Activated CD4-positive, alpha-beta memory T cell treated with anti-CD3 and anti-CD28 coated beads, Interleukin-2, amount 10 ng/mL, durations not matched to agents 7 days and 5 days (primary cell): ENCODE measurements around the gene RBPJL. TPM values are rescaled to one million over a fixed set of nuclear protein-coding genes. Genes with fewer than 3 reads are reported as not detected.

Experiments
- CTCF ChIA-PET: fragments of 350-600 bp; sonication (Branson Sonifier 250); formaldehyde crosslinking; loops from one replicate; lab custom pipeline; 2021; ENCODE audit warnings: antibody characterized with exemption, inconsistent platforms; lab: Charles Lee
- POLR2A ChIA-PET: fragments of 350-600 bp; sonication (Branson Sonifier 250); formaldehyde crosslinking; loops from one replicate; lab custom pipeline; 2021; ENCODE audit warnings: antibody characterized with exemption; lab: Charles Lee
- DNase-seq: peaks from one replicate; pipeline ENCODE4 v3.0.0-alpha.2; 2020
- H3K27ac Mint-ChIP-seq: one replicate; pipeline ENCODE4 v1.8.0; 2021; ENCODE audit warnings: mild to moderate bottlenecking, mixed read lengths
- H3K27me3 Mint-ChIP-seq: one replicate; pipeline ENCODE4 v1.8.0; 2021; ENCODE audit warnings: mixed read lengths
- H3K36me3 Mint-ChIP-seq: one replicate; pipeline ENCODE4 v1.8.0; 2021; ENCODE audit warnings: low read depth, mixed read lengths
- H3K4me1 Mint-ChIP-seq: one replicate; pipeline ENCODE4 v1.8.0; 2021; ENCODE audit warnings: mixed read lengths
- H3K4me3 Mint-ChIP-seq: one replicate; pipeline ENCODE4 v1.8.0; 2021; ENCODE audit warnings: mild to moderate bottlenecking, mixed read lengths
- H3K9me3 Mint-ChIP-seq: one replicate; pipeline ENCODE4 v1.8.0; 2021; ENCODE audit warnings: mixed read lengths
- total RNA-seq, 2 experiments: library from RNA; stranded (reverse); gene quantifications; one replicate each; pipeline ENCODE4 v1.2.3, GENCODE V29; 2021

RBPJL gene
- total RNA-seq = not detected

DNA sequence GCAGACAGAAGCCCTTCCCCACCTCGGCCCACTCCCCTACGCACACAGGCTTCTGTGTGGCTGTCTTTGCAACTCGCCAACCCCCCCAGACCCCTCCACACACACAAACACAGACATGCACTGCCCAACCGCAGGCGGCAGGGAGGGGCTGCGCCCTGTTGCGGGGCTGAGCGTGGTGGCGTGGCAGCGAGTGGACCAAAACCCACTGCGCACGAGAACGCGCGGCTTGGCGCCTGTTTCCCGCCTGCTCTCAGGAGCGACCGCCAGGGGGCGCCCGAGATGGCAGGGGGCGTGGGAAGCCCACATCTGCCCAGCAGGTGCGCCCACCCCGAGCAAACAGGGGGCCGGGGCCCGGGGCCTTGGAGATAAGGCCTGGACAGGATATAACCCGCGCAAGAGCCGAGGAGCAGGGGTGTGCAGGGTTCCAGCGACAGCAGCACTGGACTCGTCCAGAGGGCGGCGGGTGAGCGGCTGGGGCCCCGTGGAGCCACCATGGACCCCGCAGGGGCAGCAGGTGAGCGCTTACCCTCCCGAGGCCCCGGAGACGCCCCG, at the start of gene RBPJL:
Gene RBPJL, plus strand, starts transcription at position 410 of the 552 bp plus-strand sequence. Its CDS starts 83 bp downstream, at position 493.
- no peak within 1 kb of the TSS for H3K4me3 Mint-ChIP-seq
- H3K27ac Mint-ChIP-seq = no peak within 1 kb of the TSS
- peaks cover 34% of the 10 kb centered on the region for H3K4me1 Mint-ChIP-seq
- H3K9me3 Mint-ChIP-seq = no peaks in the 10 kb centered on the region
- H3K27me3 Mint-ChIP-seq = peaks cover 20% of the 10 kb centered on the region
- ChIA-PET CTCF (interaction anchor here (1.0 to 1.8 kb wide), 2 partner anchors 13 to 464 kb away, joined by 3 to 8 read pairs; no protein-coding TSS in a partner anchor), POLR2A (no interaction called here)
- H3K36me3 Mint-ChIP-seq = no peaks in the 10 kb centered on the region
- DNase-seq = peak; percentile 46

GRCh38 chr20:45257161-45257560, 49.5 kb upstream of the RBPJL start:
- CTCF ChIA-PET = interaction anchor here (1.5 kb wide), 1 partner anchor 161 kb away, joined by 5 read pairs; no protein-coding TSS in a partner anchor
- no peaks in the 10 kb centered on the region for H3K9me3 Mint-ChIP-seq
- H3K36me3 Mint-ChIP-seq = no peaks in the 10 kb centered on the region
- H3K4me3 Mint-ChIP-seq = no peak overlapping the region
- H3K27ac Mint-ChIP-seq = no peak overlapping the region
- H3K4me1 Mint-ChIP-seq = peaks cover 23% of the 10 kb centered on the region
- peaks cover 22% of the 10 kb centered on the region for H3K27me3 Mint-ChIP-seq
- POLR2A ChIA-PET = no interaction called here
- DNase-seq = no peak

DNA sequence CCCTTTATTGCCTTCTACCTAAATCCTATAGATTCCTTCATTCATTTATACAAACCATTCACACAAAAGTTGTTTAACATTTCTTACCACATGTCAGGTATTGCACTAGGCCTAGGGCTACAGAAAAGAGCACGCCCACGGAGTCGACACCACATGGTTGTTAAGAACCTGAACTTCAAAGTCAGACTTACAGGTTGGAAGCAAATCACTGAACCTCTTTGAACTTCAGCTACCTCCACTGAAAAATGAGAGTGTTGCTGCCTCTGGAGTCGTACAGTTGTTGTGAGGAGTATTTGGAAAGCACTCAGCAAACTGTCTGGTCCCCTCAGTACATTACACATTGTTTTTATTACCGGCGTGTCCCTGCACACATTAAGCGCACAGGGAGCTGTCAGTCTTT, 48.9 kb upstream of the RBPJL start:
- DNase-seq = no peak

DNA sequence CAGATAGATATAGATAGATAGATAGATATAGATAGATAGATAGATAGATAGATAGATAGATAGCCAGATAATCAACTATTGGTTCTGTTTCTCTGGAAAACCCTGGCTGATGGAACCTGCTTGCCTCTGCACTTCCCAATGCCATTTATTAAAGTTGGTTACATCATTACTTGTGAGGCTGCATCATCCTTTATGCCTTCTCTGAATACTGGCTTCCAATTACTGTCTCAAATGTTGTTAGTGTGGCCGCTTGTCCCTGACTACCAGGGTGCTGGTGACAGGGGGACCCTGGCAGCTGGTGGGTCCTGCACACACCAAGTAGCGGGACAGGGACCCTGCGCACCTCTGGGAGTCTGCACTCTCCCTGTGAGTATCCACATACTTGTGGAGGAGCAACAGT, 48.4 kb upstream of the RBPJL start:
- CTCF ChIA-PET = interaction anchor here (1.5 kb wide), 1 partner anchor 162 kb away, joined by 5 read pairs; no protein-coding TSS in a partner anchor

More for the DNA sequence above, 48.9 kb upstream of the RBPJL start:
- Mint-ChIP-seq H3K36me3 (no peaks in the 10 kb centered on the region), H3K4me3 (no peak overlapping the region), H3K27ac (no peak overlapping the region), H3K27me3 (peaks cover 27% of the 10 kb centered on the region), H3K4me1 (peaks cover 18% of the 10 kb centered on the region), H3K9me3 (no peaks in the 10 kb centered on the region)
- ChIA-PET POLR2A (no interaction called here), CTCF (interaction anchor here (1.5 kb wide), 1 partner anchor 161 kb away, joined by 5 read pairs; no protein-coding TSS in a partner anchor)

DNA sequence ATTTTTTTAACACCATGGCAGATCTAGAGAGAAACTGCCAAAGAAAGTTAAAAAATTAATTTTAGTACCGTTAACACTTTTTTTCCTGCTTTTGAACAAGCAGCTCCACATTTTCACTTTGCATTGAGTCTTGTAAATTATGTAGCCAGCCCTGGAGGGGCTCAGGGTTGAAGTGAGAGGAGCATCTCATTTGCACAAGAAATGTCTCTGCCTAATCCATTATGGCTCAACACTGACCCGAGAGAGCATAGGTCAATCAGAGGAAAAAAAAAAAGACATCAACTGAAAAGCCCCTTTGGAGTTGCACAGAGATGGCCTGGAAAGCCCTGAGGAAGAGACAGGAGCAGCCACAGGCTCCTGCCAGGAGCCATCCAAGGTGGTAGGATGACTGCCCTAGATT, 48.0 kb upstream of the RBPJL start:
- ChIA-PET CTCF (interaction anchor here (1.1 kb wide), 1 partner anchor 35 kb away, joined by 3 read pairs; no protein-coding TSS in a partner anchor), POLR2A (no interaction called here)
- no peak overlapping the region for H3K27ac Mint-ChIP-seq
- H3K27me3 Mint-ChIP-seq = peaks cover 31% of the 10 kb centered on the region
- peaks cover 15% of the 10 kb centered on the region for H3K4me1 Mint-ChIP-seq
- H3K36me3 Mint-ChIP-seq = no peaks in the 10 kb centered on the region
- H3K9me3 Mint-ChIP-seq = no peaks in the 10 kb centered on the region
- H3K4me3 Mint-ChIP-seq = no peak overlapping the region
- DNase-seq = no peak

More for the DNA sequence above, 48.4 kb upstream of the RBPJL start:
- no peak overlapping the region for H3K27ac Mint-ChIP-seq
- no peaks in the 10 kb centered on the region for H3K36me3 Mint-ChIP-seq
- H3K4me3 Mint-ChIP-seq = no peak overlapping the region
- DNase-seq = no peak
- peaks cover 31% of the 10 kb centered on the region for H3K27me3 Mint-ChIP-seq
- peaks cover 18% of the 10 kb centered on the region for H3K4me1 Mint-ChIP-seq
- H3K9me3 Mint-ChIP-seq = no peaks in the 10 kb centered on the region
- POLR2A ChIA-PET = no interaction called here

- H3K27ac Mint-ChIP-seq = no peak overlapping the region
- H3K36me3 Mint-ChIP-seq = no peaks in the 10 kb centered on the region
- H3K4me1 Mint-ChIP-seq = no peaks in the 10 kb centered on the region
- DNase-seq = no peak
- H3K4me3 Mint-ChIP-seq = no peak overlapping the region
- peaks cover 53% of the 10 kb centered on the region for H3K27me3 Mint-ChIP-seq
- ChIA-PET CTCF (no interaction called here), POLR2A (no interaction called here)
- no peaks in the 10 kb centered on the region for H3K9me3 Mint-ChIP-seq
These were observed 42.9 kb upstream of the RBPJL start for GRCh38 chr20:45263556-45264266.

DNA sequence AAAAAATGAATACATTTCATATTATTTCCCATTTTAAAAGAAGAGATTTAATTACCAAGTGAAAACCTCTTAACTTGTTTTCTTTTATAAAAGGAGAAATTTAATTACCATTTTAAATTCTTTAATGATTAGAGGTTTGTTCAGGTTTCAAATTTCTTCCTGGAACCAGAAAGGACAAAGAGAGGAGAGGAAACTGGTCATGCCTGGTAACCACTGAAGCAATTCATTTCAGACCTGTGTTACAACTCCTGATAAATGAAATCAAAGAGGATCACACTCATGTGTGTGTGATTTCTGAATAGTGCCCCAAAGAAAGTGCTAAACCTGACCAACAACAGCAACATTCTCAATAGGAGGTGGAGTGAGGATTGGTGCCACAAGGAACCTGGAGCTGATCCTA, 39.7 kb upstream of the RBPJL start:
- Mint-ChIP-seq H3K27me3 (peaks cover 56% of the 10 kb centered on the region), H3K36me3 (no peaks in the 10 kb centered on the region), H3K4me3 (no peak overlapping the region), H3K4me1 (no peaks in the 10 kb centered on the region), H3K27ac (no peak overlapping the region), H3K9me3 (no peaks in the 10 kb centered on the region)
- no peak for DNase-seq
- ChIA-PET POLR2A (no interaction called here), CTCF (no interaction called here)

DNA sequence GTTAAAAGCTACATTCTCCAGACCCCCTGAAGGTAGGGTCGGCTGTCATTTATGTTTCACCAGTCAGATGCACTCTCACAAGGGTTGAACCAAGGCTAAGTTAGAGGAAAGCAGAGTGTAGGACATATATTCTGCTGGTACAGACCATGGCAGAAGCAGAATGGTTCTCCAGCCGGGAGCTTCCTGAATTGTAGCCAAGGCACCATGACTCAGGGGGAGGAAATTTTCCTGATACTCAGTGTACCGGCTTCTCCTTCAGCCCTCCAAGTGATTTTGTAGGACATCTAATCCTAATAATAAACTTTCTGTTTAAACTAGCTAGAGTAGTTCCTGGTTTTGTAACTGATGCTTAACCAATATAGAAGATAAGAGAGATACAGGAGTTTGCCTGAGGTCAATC, 38.1 kb upstream of the RBPJL start:
- no peak for DNase-seq
- Mint-ChIP-seq H3K36me3 (no peaks in the 10 kb centered on the region), H3K9me3 (no peaks in the 10 kb centered on the region), H3K27ac (no peak overlapping the region), H3K4me1 (no peaks in the 10 kb centered on the region), H3K4me3 (no peak overlapping the region), H3K27me3 (peaks cover 52% of the 10 kb centered on the region)
- CTCF ChIA-PET = interaction anchor here (0.8 to 2.1 kb wide), 2 partner anchors 22 to 53 kb away, joined by 3 to 9 read pairs; no protein-coding TSS in a partner anchor
- POLR2A ChIA-PET = no interaction called here

DNA sequence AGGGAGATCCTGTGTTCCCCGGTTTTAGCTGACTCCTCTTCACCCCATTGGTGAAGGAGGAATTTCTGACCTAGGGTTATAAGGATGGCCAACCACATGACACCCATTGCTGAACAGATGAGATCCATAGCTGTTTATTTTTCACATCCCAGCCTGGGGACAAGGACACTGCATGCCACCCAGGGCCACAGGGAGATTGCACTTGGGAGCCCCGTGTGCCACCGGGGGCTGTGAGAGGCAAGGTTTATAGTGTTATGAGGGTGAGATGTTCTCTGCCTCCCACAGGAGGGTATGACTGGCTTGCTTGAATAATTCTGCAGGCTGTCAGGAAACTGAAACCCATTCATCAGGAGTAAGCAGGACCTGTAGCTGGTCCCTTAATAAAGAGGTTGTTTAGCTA, 37.6 kb upstream of the RBPJL start:
- Mint-ChIP-seq H3K27me3 (peaks cover 53% of the 10 kb centered on the region), H3K4me1 (no peaks in the 10 kb centered on the region), H3K27ac (no peak overlapping the region), H3K4me3 (no peak overlapping the region), H3K36me3 (no peaks in the 10 kb centered on the region), H3K9me3 (no peaks in the 10 kb centered on the region)
- ChIA-PET CTCF (interaction anchor here (2.1 kb wide), 1 partner anchor 22 kb away, joined by 9 read pairs; no protein-coding TSS in a partner anchor), POLR2A (no interaction called here)
- no peak for DNase-seq

- ChIA-PET POLR2A (no interaction called here), CTCF (interaction anchor here (2.1 kb wide), 1 partner anchor 21 kb away, joined by 9 read pairs; no protein-coding TSS in a partner anchor)
- no peak for DNase-seq
- Mint-ChIP-seq H3K27ac (no peak overlapping the region), H3K36me3 (no peaks in the 10 kb centered on the region), H3K9me3 (no peaks in the 10 kb centered on the region), H3K27me3 (peaks cover 52% of the 10 kb centered on the region), H3K4me1 (no peaks in the 10 kb centered on the region), H3K4me3 (no peak overlapping the region)
These were observed 36.8 kb upstream of the RBPJL start for GRCh38 chr20:45269754-45270270.

DNA sequence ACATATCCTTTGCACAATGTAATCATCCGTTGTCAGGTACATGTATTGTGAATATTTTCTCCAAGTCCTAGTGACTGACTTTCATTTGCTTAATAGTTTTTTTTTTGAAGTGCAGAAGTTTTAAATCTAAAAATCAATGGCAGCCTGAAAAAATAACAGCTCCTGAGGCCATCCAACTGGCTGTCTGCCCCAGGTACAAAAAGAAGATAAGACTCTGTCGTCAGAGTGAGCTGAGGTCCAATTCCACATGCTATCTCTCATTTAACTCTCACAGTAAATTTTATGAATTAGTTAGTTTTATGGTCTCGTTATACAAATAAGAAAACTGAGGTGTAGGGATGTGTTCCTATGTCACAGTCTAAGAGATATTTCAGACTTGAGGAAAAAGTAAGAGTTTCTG, 31.3 kb upstream of the RBPJL start:
- H3K9me3 Mint-ChIP-seq = no peaks in the 10 kb centered on the region
- H3K4me3 Mint-ChIP-seq = no peak overlapping the region
- no peaks in the 10 kb centered on the region for H3K4me1 Mint-ChIP-seq
- ChIA-PET POLR2A (no interaction called here), CTCF (interaction anchor here (0.9 kb wide), 1 partner anchor 17 kb away, joined by 5 read pairs; no protein-coding TSS in a partner anchor)
- H3K27me3 Mint-ChIP-seq = peaks cover 53% of the 10 kb centered on the region
- H3K36me3 Mint-ChIP-seq = no peaks in the 10 kb centered on the region
- H3K27ac Mint-ChIP-seq = no peak overlapping the region
- DNase-seq = no peak

- no peak for DNase-seq
- CTCF ChIA-PET = interaction anchor here (2.2 kb wide), 1 partner anchor 14 kb away, joined by 6 read pairs; no protein-coding TSS in a partner anchor
- Mint-ChIP-seq H3K27ac (no peak overlapping the region), H3K4me3 (no peak overlapping the region), H3K27me3 (peaks cover 44% of the 10 kb centered on the region), H3K9me3 (no peaks in the 10 kb centered on the region), H3K4me1 (peaks cover 4% of the 10 kb centered on the region), H3K36me3 (no peaks in the 10 kb centered on the region)
- POLR2A ChIA-PET = no interaction called here
These were observed 26.6 kb upstream of the RBPJL start for GRCh38 chr20:45279992-45280391.
